Hypothalamus (tissue), 51 donors: ENCODE results near the gene PLET1.

Experiments used
- DNase-seq, 51 donors: peaks; one replicate each; lab custom pipeline; 2025; lab: John Stamatoyannopoulos, UW

PLET1 gene

GRCh38 chr11:112260490-112260889 lies at the start of gene PLET1:
PLET1 (minus strand) TSS chr11:112260860; CDS start chr11:112260589, 271 bp downstream.
- no peak for DNase-seq

- DNase-seq, result no peak
These were observed 49.8 kb upstream of the PLET1 start for GRCh38 chr11:112310419-112310818.

GRCh38 chr11:112308651-112309050 lies 48.0 kb upstream of the PLET1 start:
- DNase-seq, result no peak

- DNase-seq, result no peak
These were observed 47.0 kb upstream of the PLET1 start for GRCh38 chr11:112307616-112308015.

GRCh38 chr11:112306230-112306629 lies 45.6 kb upstream of the PLET1 start:
- no peak for DNase-seq

GRCh38 chr11:112304914-112305313 lies 44.3 kb upstream of the PLET1 start:
- no peak for DNase-seq

- no peak for DNase-seq
These were observed 43.0 kb upstream of the PLET1 start for GRCh38 chr11:112303616-112304015.

- DNase-seq, result peak in 2 of 51 donors; percentile 13 to 20
These were observed 41.7 kb upstream of the PLET1 start for GRCh38 chr11:112302226-112302868.

- peak in 21 of 51 donors; percentile 5 to 53 (median 26) for DNase-seq
These were observed 39.6 kb upstream of the PLET1 start for GRCh38 chr11:112300094-112300786.

GRCh38 chr11:112298535-112298934 lies 37.9 kb upstream of the PLET1 start:
- peak in 23 of 51 donors; percentile 9 to 55 (median 33) for DNase-seq

GRCh38 chr11:112297248-112297866 lies 36.7 kb upstream of the PLET1 start:
- DNase-seq, result no peak

- no peak for DNase-seq
These were observed 35.4 kb upstream of the PLET1 start for GRCh38 chr11:112296044-112296443.

- DNase-seq, result no peak
These were observed 34.2 kb upstream of the PLET1 start for GRCh38 chr11:112294688-112295340.

- no peak for DNase-seq
These were observed 33.0 kb upstream of the PLET1 start for GRCh38 chr11:112293614-112294013.

- no peak for DNase-seq
These were observed 32.2 kb upstream of the PLET1 start for GRCh38 chr11:112292785-112293407.

- DNase-seq, result no peak
These were observed 31.5 kb upstream of the PLET1 start for GRCh38 chr11:112292188-112292587.

- no peak for DNase-seq
These were observed 30.5 kb upstream of the PLET1 start for GRCh38 chr11:112291191-112291590.

GRCh38 chr11:112290493-112290850 lies 29.8 kb upstream of the PLET1 start:
- DNase-seq, result no peak

- DNase-seq, result peak; percentile 17 to 90 (median 68)
These were observed 29.2 kb upstream of the PLET1 start for GRCh38 chr11:112289588-112290492.

- DNase-seq, result peak in 1 of 51 donors; percentile 30
These were observed 27.4 kb upstream of the PLET1 start for GRCh38 chr11:112288021-112288420.
